Mammary epithelial cell (primary cell): Measurements from ENCODE around the gene HPCAL1.

Experiments used
- CTCF ChIP-seq, 2 donors: IDR thresholded peaks in 1 of 2; conservative IDR thresholded peaks in 1 of 2; 2 replicates each; pipeline ENCODE4 v1.5.1; 2011 to 2012; ENCODE audit warnings: inconsistent platforms in 2 of 2, low read length in 2 of 2, mild to moderate bottlenecking in 2 of 2, control low read depth in 1 of 2, low read depth in 1 of 2; ENCODE audit not compliant: insufficient read depth in 1 of 2; ENCODE audit errors: extremely low read depth in 1 of 2
- EZH2 ChIP-seq: IDR thresholded peaks from 2 replicates; pipeline ENCODE4 v1.6.1; 2012; ENCODE audit warnings: low read length, inconsistent platforms, borderline replicate concordance

- no peak for TF ChIP-seq EZH2
- TF ChIP-seq CTCF (conservative IDR thresholded peaks at IDR 0.05 in 1 of 2, IDR thresholded peaks at IDR 0.05 in 1 of 2; ENCODE audit: extremely low read depth in 1 of 2, insufficient read depth in 1 of 2, low read depth in 1 of 2, low read length in 2 of 2), result peak; percentile 1 to 6
These were observed 1.1 kb downstream of the HPCAL1 start for GRCh38 chr2:10303694-10304378.
